SU-DHL-6 (cell line): Measurements from ENCODE around the gene STPG4.
"Not testable (repeated sequence)": the region's sequence is repeated elsewhere in the genome, so short reads cannot be mapped to it uniquely, and the experiment has no call there.

ENCODE experiments used
- H2AFZ ChIP-seq: fragments of 200-600 bp; sonication (generic); 2 replicates; pipeline ENCODE4 v1.6.1; 2014; ENCODE audit warnings: low read depth, mild to moderate bottlenecking, moderate library complexity, mixed read lengths, antibody characterized with exemption, low read length; ENCODE audit not compliant: severe bottlenecking
- H3F3A ChIP-seq: fragments of 200-600 bp; shearing (Covaris generic); 2 replicates; pipeline ENCODE4 v1.6.0; 2016; ENCODE audit warnings: antibody characterized with exemption, mild to moderate bottlenecking; ENCODE audit not compliant: insufficient read depth
- H3K27ac ChIP-seq: fragments of 200-600 bp; sonication (generic); 2 replicates; pipeline ENCODE4 v1.5.1; 2016; ENCODE audit warnings: low read depth, mild to moderate bottlenecking, low read length, moderate library complexity, mixed read lengths
- H3K27me3 ChIP-seq: fragments of 200-600 bp; sonication (generic), shearing (Covaris generic); 2 replicates; pipeline ENCODE4 v1.6.0; 2014; ENCODE audit warnings: mild to moderate bottlenecking, low read length
- H3K36me3 ChIP-seq: fragments of 200-600 bp; sonication (generic); 2 replicates; pipeline ENCODE4 v1.6.1; 2014; ENCODE audit warnings: mild to moderate bottlenecking, low read length, mixed read lengths
- H3K4me2 ChIP-seq: fragments of 300-600, 200-600 bp; shearing (Covaris generic), sonication (generic); 2 replicates; pipeline ENCODE4 v1.6.0; 2014; ENCODE audit warnings: low read length, low read depth, mild to moderate bottlenecking; ENCODE audit not compliant: poor library complexity, severe bottlenecking
- H3K4me3 ChIP-seq: fragments of 200-600 bp; sonication (generic); 2 replicates; pipeline ENCODE4 v1.5.1; 2014; ENCODE audit warnings: antibody characterized with exemption, low read length, mild to moderate bottlenecking, mixed read lengths; ENCODE audit not compliant: insufficient read depth, poor library complexity, severe bottlenecking
- H3K79me2 ChIP-seq: fragments of 200-600 bp; sonication (generic); 2 replicates; pipeline ENCODE4 v1.6.1; 2014; ENCODE audit warnings: mild to moderate bottlenecking, low read length, moderate library complexity; ENCODE audit not compliant: insufficient read depth
- H3K9ac ChIP-seq: fragments of 200-600 bp; sonication (generic); 2 replicates; pipeline ENCODE4 v1.7.0; 2014; ENCODE audit warnings: mild to moderate bottlenecking, low read length
- H3K9me2 ChIP-seq: fragments of 200-600 bp; sonication (generic); replicated peaks from 2 replicates; pipeline ENCODE4 v1.6.1; 2014; ENCODE audit warnings: low read length; ENCODE audit not compliant: insufficient read depth
- H3K9me3 ChIP-seq: fragments of 200-600 bp; sonication (generic); 2 replicates; pipeline ENCODE4 v1.6.1; 2014; ENCODE audit warnings: low read length, mixed read lengths; ENCODE audit not compliant: insufficient read depth
- H4K20me1 ChIP-seq: fragments of 200-600 bp; sonication (generic); 2 replicates; pipeline ENCODE4 v1.6.1; 2014; ENCODE audit warnings: low read depth, mild to moderate bottlenecking, antibody characterized with exemption, low read length, moderate library complexity, mixed read lengths
- EZH2phosphoT487 ChIP-seq: fragments of 200-600 bp; sonication (generic), shearing (Covaris generic); conservative IDR thresholded peaks from 2 replicates; pipeline ENCODE4 v1.6.1; 2018; ENCODE audit warnings: mild to moderate bottlenecking, antibody characterized with exemption, low read length, moderate library complexity, mixed read lengths
- TF ChIP-seq, protein P1 (sequence below): fragments of 200-600 bp; sonication (generic); IDR thresholded peaks from one replicate; pipeline ENCODE4 v1.5.1; 2017; ENCODE audit warnings: antibody characterized with exemption, mild to moderate bottlenecking, low read length, moderate library complexity; ENCODE audit not compliant: insufficient read depth, poor library complexity, severe bottlenecking

Gene STPG4

GRCh38 chr2:47186351-47186750 lies 31.2 kb upstream of the STPG4 start:
- Histone ChIP-seq H3K9me3 (no peaks in the 10 kb centered on the region), H3K4me2 (no peak overlapping the region), H3K27ac (no peak overlapping the region), H3K9me2 (no peaks in the 10 kb centered on the region), H3F3A (no peaks in the 10 kb centered on the region), H3K36me3 (no peaks in the 10 kb centered on the region), H4K20me1 (no peaks in the 10 kb centered on the region), H3K27me3 (no peaks in the 10 kb centered on the region), H3K9ac (no peak overlapping the region), H3K4me3 (no peak overlapping the region), H2AFZ (no peak overlapping the region), H3K79me2 (no peaks in the 10 kb centered on the region)
- TF ChIP-seq, protein P1, sequence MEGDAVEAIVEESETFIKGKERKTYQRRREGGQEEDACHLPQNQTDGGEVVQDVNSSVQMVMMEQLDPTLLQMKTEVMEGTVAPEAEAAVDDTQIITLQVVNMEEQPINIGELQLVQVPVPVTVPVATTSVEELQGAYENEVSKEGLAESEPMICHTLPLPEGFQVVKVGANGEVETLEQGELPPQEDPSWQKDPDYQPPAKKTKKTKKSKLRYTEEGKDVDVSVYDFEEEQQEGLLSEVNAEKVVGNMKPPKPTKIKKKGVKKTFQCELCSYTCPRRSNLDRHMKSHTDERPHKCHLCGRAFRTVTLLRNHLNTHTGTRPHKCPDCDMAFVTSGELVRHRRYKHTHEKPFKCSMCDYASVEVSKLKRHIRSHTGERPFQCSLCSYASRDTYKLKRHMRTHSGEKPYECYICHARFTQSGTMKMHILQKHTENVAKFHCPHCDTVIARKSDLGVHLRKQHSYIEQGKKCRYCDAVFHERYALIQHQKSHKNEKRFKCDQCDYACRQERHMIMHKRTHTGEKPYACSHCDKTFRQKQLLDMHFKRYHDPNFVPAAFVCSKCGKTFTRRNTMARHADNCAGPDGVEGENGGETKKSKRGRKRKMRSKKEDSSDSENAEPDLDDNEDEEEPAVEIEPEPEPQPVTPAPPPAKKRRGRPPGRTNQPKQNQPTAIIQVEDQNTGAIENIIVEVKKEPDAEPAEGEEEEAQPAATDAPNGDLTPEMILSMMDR = no peak
- TF ChIP-seq EZH2phosphoT487 = no peak

DNA sequence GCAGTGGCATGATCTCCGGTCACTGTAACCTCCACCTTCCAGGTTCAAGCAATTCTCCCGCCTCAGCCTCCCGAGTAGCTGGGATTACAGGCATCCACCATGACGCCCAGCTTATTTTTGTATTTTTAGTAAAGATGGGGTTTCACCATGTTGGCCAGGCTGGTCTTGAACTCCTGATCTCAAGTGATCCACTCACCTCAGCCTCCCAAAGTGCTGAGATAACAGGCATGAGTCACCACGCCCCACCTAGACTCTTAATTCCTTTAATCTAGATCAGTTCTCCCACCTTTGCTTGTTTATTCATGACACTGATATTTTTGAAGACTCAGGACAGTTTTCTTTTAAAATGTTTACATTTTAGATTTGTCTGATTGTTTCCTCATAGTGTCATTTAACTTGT lies 30.0 kb upstream of the STPG4 start:
- H4K20me1 ChIP-seq, H3K79me2 ChIP-seq, H3K36me3 ChIP-seq, H3K9me3 ChIP-seq, H3K27me3 ChIP-seq, H3F3A ChIP-seq, H3K9me2 ChIP-seq, H3K27ac ChIP-seq, H2AFZ ChIP-seq, H3K4me2 ChIP-seq, H3K4me3 ChIP-seq, H3K9ac ChIP-seq: not testable (repeated sequence)

DNA sequence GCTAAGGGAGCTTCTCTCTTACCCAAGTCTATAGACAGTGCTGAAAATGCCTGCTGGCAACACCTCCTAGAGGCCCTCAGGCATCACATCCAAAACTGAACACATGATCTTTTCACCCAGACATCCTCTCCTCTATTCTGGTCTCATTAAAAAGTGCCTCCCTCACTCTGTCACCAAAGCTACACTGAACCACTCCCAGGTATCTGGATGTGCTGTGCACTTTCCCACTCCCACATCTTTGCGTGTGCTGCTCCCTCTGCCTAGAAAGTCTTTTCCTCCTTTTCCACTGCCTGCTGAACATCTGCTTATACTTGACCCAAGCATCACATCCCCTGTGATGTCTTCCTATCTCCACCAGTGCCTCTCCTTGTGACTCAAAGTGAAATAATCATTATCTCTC lies 26.1 kb upstream of the STPG4 start:
- Histone ChIP-seq H3K9ac (no peak overlapping the region), H4K20me1 (no peaks in the 10 kb centered on the region), H3K9me3 (no peaks in the 10 kb centered on the region), H2AFZ (no peak overlapping the region), H3K4me3 (no peak overlapping the region), H3K4me2 (no peak overlapping the region), H3K9me2 (no peaks in the 10 kb centered on the region), H3F3A (no peaks in the 10 kb centered on the region), H3K27me3 (no peaks in the 10 kb centered on the region), H3K27ac (no peak overlapping the region), H3K36me3 (no peaks in the 10 kb centered on the region), H3K79me2 (peaks cover under 1% of the 10 kb centered on the region)
- no peak for TF ChIP-seq EZH2phosphoT487
- TF ChIP-seq, protein P1 = no peak

- Histone ChIP-seq H3K27ac (no peak overlapping the region), H3K4me3 (no peak overlapping the region), H3K36me3 (no peaks in the 10 kb centered on the region)
Observed at GRCh38 chr2:47180531-47180930, 25.4 kb upstream of the STPG4 start.

More at GRCh38 chr2:47180531-47180930, 25.4 kb upstream of the STPG4 start:
- Histone ChIP-seq H3K9ac (no peak overlapping the region), H2AFZ (no peak overlapping the region), H3K27me3 (no peaks in the 10 kb centered on the region), H3F3A (no peaks in the 10 kb centered on the region), H3K9me2 (no peaks in the 10 kb centered on the region), H4K20me1 (no peaks in the 10 kb centered on the region), H3K9me3 (no peaks in the 10 kb centered on the region), H3K79me2 (peaks cover 6% of the 10 kb centered on the region), H3K4me2 (no peak overlapping the region)
- TF ChIP-seq, protein P1 = no peak
- TF ChIP-seq EZH2phosphoT487 = no peak
